Stimulated activated CD4-positive, alpha-beta T cell treated with anti-CD3 and anti-CD28 coated beads, Interleukin-4, amount 100 ng/mL, for 24 hours (primary cell): Measurements from ENCODE around the gene MIOX.
"Not testable (repeated sequence)": the region's sequence is repeated elsewhere in the genome, so short reads cannot be mapped to it uniquely, and the experiment has no call there.

ENCODE experiments used
- DNase-seq: peaks from one replicate; pipeline ENCODE4 v3.0.0-alpha.2; 2020

The MIOX gene

DNA sequence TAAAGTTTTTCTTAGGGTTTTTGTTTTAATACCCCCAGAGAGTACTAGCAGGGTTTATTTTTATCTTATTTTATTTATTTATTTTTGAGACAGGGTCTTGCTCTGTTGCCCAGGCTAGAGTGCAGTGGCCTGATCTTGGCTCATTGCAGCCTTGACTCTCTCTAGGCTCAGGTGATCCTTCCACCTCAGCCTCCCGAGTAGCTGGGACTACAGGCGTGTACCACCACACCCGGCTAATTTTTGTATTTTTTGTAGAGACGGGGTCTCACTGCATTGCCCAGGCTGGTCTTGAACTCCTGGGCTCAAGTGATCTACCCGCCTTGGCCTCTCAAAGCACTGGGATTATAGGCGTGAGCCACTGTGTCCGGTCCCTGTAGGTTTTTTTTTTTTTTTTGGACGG is 33.5 kb downstream of the MIOX start:
- not testable (repeated sequence) for DNase-seq

GRCh38 chr22:50520826-50521453 is 34.3 kb downstream of the MIOX start:
- no peak for DNase-seq

DNA sequence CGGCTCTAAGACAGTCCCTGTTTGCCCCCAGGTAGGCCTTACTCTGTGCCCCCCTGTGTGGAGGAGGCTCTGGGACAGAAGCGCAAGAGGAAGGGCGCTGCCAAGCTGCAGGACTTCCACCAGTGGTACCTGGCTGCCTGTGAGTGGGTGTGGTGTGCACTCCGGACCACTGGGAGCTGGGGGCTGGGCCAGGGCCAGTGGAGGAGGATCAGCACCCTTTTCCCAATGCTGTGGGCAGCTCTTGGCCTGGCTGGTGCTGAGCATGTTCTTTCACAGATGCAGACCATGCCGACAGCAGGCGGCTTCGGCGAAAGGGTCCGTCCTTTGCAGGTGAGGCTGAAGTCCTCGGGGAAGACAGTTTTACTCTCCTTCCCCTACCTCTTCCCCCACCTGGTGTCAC is 35.1 kb downstream of the MIOX start:
- DNase-seq: no peak

- no peak for DNase-seq
These were observed 35.6 kb downstream of the MIOX start for GRCh38 chr22:50522208-50522805.

- DNase-seq: no peak
These were observed 36.3 kb downstream of the MIOX start for GRCh38 chr22:50522806-50523438.

DNA sequence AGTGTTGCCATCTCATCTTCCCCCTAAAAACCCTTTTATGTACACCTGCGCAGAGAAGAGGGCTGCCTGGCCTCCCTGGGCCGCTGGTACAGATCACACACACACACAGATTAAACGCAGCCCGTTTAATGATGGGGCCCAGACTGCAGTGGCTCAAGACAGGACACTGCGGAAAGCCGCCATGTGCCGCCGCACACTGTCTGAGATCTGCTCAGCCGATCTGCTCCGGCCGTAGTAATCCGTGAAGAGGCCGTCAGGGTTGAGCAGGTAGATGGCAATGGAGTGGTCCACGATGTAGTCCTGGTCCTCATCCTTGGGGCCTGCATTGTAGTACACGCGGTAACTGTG is 36.8 kb downstream of the MIOX start:
- DNase-seq: no peak

DNA sequence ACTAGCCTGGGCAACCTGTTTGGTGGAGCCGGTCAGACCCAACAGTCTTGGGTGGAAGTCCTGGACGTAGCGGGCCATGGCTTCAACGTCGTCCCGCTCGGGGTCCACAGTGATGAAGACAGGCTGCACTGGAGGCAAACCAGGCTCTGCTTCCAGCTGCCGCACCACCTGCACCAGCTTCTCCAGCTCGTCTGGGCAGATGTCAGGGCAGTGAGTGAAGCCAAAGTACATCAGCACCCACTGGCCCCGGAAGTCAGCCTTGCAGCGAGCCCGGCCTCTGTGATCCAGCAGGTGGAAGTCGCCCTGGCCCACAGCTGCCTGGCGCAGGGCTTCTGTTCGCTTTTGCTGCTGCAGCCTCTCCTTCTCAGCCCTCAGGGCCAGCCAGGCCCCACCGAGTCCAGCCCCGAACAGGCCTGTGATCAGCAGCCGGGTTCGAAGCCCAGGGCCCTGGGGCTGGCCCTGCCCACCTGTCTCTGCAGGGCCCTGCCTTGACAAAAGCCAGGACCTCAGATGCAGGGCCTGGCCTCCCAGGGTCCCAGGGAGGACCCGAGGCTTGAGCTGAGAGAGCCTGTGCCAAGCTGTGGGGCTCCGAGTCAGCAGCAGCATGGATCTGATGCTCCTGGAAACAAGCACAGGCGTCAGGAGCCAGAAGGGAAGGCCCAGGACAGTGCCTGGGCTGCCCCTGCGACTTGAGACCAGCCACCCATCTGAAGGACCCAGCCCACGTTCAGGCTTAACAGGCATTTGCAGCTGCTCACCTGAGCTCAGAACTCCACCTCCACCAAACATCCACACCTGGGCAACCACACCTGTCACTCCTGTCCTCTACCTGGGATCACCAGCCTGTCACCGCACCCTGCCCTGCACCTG is 37.4 kb downstream of the MIOX start:
- DNase-seq: no peak

- no peak for DNase-seq
These were observed 38.0 kb downstream of the MIOX start for GRCh38 chr22:50524676-50525103.

- DNase-seq: peak; percentile 98
These were observed 38.6 kb downstream of the MIOX start, which contains the start of gene SCO2 for GRCh38 chr22:50525104-50525857. SCO2 (minus strand) TSS chr22:50525598; CDS start chr22:50524411, 1,187 bp downstream.

GRCh38 chr22:50525858-50526107 is 39.1 kb downstream of the MIOX start:
- no peak for DNase-seq

- peak; percentile 86 for DNase-seq
These were observed 39.6 kb downstream of the MIOX start for GRCh38 chr22:50526108-50526833.

GRCh38 chr22:50526834-50527801 is 40.5 kb downstream of the MIOX start:
- peak; percentile 50 for DNase-seq

DNA sequence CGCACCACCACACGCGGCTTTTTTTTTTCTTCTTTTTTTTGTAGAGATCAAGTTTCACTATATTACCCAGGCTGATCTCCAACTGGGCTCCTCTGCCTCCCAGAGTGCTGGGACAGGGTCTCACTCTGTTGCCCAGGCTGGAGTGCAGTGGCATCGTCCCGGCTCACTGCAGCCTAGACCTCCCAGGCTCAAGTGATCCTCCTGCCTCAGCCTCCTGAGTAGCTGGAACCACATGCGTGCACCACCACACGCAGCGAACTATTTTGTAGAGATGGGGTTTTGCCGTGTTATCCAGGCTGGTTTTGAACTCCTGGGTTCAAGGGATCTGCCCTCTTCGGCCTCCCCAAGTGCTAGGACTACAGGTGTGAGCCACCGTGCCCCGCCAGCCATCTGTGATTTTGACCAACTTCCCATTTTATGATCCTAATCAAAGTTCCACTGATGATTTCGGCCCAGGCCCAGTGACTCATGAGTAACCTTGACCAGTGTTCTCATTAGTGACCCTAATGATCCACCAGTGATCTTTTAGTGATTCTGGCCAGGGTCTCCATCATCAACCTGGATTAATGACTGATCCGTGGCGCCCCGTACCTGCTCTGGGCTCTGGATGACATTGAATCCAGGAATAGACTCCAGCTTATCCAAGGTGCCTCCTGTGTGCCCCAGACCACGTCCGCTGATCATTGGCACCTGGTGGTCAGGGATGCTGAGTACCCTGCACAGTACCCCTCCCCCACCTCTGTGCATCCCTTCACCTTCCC is 41.4 kb downstream of the MIOX start:
- DNase-seq: no peak

DNA sequence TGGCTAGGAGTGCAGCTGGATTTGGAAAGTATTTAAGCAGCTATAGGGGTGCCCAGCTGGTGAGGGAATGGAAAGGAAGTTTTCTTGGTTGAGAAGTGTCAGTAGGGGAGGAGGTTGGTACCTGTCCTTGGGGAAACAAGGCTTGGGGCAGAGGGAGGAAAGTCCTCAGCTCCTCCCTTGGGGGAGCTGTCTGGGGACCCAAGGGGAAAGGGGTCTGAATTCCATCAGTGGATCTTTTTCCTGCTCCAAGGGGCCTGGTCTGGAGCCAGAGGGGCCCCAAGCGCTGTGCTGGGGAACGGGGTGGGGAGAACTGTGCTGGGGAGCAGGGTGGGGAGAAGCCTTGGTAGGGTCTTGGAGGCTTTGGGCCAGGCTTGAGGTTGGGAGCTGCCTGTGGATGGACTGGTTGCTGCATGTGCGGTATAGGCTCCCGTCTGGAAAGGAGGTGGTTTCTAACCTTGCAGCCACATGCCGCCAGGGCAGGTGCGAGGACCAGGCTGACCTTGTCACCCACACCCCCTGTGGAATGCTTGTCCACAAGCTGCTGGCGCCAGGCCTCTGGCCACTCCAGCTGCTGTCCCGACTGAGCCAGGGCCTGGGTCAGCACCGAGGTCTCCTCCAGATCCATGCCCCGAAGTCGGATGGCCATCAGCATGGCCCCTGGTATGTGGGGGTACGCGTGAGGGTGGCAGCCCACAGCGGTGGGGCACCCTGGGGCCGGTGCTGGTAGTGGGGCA is 42.2 kb downstream of the MIOX start:
- DNase-seq: no peak

DNA sequence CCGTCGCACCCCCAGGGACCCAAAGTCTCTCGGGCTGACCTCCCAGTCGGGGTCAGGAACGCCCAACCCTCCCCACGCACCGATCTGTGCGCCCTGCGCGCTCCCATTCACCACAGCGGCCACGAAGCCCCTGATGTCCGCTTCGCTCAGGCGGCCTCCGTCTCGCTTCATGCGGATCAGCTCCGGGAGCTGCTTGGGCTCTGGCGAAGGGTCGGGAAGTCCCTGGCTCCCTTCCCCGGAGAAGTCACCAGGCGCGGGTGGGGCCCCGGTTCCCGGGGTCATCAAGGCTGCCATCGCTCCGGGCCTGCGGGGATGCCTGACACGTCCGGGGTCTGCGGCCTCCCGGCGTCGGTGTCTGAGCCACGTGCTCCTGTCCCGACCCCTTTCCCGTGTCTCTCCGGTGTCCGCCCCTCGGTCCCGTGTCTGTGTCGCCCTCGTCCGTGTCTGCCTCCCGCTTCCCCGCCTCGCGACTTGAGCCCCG is 42.8 kb downstream of the MIOX start:
- DNase-seq: no peak

DNA sequence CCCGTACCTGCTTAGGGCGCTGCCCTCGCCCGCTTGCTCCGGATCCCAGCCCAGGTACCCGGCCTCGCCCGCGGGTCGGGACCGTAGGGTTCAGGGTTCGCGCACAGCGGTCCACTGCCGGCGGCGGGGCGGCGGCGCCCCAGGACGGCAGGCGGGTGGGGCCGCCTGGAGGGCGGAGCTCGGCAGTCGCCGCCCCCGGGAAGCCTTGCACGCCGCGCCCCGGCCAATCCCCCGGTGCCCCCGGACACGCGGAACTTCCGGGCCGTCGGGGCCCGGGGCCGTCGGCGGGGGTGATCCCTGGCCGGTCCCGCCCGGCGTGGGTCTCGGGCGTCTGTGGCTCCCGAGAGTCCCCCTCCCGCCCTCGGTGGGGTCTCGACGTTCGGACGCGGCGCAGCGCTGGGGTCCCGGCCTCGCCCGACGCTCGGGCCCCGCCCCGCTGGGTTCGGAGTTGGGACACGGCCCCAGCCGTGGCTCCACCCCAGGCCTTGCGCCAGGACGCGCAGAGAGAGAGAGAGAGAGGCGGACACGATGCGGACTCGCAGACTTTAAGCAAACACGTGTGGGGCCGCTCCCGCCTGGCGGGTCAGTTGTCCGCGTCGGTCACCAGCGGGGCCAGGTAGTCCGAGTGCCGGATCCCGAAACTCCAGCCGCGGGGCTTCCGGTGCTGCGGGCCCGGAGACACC is 43.4 kb downstream of the MIOX start, which contains the start of gene TYMP:
TSS of gene TYMP (minus strand) at position 116 of the 683 bp plus-strand sequence. CDS start 303 bp downstream, outside the sequence.
- DNase-seq: peak; percentile 71

DNA sequence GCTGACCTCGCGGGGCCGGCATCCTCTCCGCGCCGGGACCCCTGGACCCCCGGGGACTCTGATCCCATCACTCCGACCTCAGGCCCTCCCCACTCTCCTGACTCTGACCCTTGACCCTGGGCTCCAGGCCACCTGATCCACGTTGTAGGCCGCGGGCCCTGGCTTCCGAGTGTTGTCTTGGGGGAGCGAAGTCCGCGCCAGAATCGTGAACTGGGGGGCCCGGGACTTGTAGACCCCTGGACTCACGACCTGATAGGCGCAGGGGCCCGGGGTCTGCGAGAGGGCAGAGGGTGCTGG is 43.9 kb downstream of the MIOX start:
- no peak for DNase-seq

GRCh38 chr22:50530877-50531545 is 44.4 kb downstream of the MIOX start:
- peak; percentile 86 for DNase-seq
